ENCODE measurements around the gene FBXW10B. TPM values are rescaled to one million over a fixed set of nuclear protein-coding genes. Genes with fewer than 3 reads are reported as not detected.
"Not testable (repeated sequence)": the region's sequence is repeated elsewhere in the genome, so short reads cannot be mapped to it uniquely, and the experiment has no call there.

FBXW10B gene
- total RNA-seq, 2 experiments from 2014 or later = 0.36 to 0.51 TPM

DNA sequence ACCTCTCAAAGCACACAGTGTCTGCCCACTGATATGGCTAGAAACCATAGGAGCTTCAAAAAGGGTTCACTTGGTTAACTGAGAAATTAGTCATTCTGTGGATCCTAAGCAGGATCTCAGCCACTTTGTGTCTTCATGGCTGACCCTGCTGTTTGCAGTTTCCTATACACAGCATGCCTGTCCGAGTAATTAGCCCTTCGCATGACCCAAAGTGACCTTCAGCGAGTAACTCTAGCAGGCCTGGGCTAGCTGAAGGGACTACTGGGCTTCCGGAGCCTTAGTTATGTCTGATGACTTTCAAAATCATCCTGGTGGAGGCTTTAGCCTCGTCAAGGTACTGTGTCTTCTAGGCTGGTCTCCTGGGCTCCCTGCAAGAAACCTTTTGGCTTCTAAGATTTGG lies 28.9 kb upstream of the FBXW10B start:
- POLR2A ChIA-PET = interaction anchor here (0.6 kb wide), 1 partner anchor 252 kb away, joined by 3 read pairs; no protein-coding TSS in a partner anchor
- TF ChIP-seq, protein P1, sequence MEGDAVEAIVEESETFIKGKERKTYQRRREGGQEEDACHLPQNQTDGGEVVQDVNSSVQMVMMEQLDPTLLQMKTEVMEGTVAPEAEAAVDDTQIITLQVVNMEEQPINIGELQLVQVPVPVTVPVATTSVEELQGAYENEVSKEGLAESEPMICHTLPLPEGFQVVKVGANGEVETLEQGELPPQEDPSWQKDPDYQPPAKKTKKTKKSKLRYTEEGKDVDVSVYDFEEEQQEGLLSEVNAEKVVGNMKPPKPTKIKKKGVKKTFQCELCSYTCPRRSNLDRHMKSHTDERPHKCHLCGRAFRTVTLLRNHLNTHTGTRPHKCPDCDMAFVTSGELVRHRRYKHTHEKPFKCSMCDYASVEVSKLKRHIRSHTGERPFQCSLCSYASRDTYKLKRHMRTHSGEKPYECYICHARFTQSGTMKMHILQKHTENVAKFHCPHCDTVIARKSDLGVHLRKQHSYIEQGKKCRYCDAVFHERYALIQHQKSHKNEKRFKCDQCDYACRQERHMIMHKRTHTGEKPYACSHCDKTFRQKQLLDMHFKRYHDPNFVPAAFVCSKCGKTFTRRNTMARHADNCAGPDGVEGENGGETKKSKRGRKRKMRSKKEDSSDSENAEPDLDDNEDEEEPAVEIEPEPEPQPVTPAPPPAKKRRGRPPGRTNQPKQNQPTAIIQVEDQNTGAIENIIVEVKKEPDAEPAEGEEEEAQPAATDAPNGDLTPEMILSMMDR (IDR thresholded peaks at IDR 0.05) = no peak
- Mint-ChIP-seq H3K27me3 (no peaks in the 10 kb centered on the region), H3K4me3 (no peak overlapping the region), H3K27ac (no peak overlapping the region), H3K9me3 (no peaks in the 10 kb centered on the region), H3K4me1 (ENCODE audit: low read depth) (peaks cover 11% of the 10 kb centered on the region), H3K36me3 (ENCODE audit: low read depth) (peaks cover 1% of the 10 kb centered on the region)
- DNase-seq (no peak), ATAC-seq (no peak)
- intact Hi-C loops (cut with micrococcal nuclease) = no loop called here
- CTCF ChIA-PET = no interaction called here

DNA sequence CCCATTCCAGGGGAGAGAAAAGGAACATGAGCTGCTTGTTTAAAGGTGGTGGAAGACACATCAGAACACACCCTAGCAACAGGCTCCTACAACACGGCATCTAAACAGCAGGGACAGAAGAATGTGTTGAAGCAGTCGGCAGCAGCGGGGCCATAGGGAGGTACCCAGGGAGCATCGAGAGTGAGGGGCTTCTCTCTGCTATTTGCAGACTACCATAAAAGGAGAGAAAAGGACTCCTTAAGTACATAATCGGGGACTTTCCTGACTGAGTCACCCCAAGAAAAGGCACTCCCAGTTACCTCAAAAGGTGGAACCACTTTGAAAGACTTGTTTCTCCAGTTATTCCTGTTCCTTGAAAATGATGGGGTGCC lies 26.4 kb upstream of the FBXW10B start:
- H3K4me1 Mint-ChIP-seq (ENCODE audit: low read depth); H3K27ac Mint-ChIP-seq; DNase-seq; H3K4me3 Mint-ChIP-seq; H3K27me3 Mint-ChIP-seq; intact Hi-C loops (cut with micrococcal nuclease); ATAC-seq; H3K36me3 Mint-ChIP-seq (ENCODE audit: low read depth); H3K9me3 Mint-ChIP-seq: not testable (repeated sequence)
- ChIA-PET CTCF (interaction anchor here (0.6 kb wide), 1 partner anchor 656 kb away, joined by 3 read pairs; no protein-coding TSS in a partner anchor), POLR2A (interaction anchor here (0.6 kb wide), 1 partner anchor 448 kb away, joined by 3 read pairs; no protein-coding TSS in a partner anchor)

DNA sequence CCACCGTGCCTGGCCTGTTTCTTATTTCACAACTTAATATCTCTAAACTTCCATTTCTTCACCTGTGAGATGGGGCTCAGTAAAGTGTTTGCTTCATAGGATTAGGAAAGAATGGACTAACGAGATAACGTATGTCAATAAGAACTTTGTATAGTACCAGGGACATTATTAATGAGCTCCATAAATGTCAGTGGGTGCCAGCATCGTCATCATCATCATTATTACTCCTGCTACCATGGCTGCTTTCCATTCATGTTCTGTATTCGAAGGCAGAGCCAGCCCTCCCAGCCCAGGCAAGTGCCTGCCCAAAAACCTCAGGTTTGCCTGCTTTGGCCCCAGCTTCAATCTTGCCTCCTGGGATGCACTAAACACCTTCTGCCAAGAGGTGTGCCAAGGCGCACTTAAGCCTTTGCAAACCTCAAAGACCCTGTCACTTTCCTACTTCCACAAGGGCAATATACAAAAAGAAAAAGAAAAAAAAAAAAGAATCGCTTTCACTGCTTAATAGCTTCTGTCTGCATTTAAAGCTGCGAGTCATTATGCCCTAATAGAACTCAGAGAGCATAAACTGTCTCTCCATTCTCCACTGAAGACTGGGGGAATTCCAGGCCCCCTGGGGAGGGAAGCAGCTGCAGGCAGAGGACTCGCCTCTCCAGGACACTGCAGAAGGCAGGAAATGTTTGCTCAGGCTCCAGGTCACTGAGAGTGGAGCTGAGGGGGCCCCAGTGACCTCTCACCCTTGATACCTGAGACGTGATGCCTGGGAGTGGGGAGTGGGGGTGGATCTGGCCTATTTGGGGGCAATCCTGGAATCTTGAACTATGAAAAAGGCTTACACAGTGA lies 25.8 kb upstream of the FBXW10B start:
- H3K36me3 Mint-ChIP-seq (ENCODE audit: low read depth); H3K4me3 Mint-ChIP-seq; H3K27me3 Mint-ChIP-seq; H3K4me1 Mint-ChIP-seq (ENCODE audit: low read depth); intact Hi-C loops (cut with micrococcal nuclease); H3K9me3 Mint-ChIP-seq; ATAC-seq; DNase-seq; H3K27ac Mint-ChIP-seq: not testable (repeated sequence)
- CTCF ChIA-PET = interaction anchor here (0.6 kb wide), 1 partner anchor 656 kb away, joined by 3 read pairs; no protein-coding TSS in a partner anchor
- POLR2A ChIA-PET = interaction anchor here (0.6 kb wide), 1 partner anchor 448 kb away, joined by 3 read pairs; no protein-coding TSS in a partner anchor

DNA sequence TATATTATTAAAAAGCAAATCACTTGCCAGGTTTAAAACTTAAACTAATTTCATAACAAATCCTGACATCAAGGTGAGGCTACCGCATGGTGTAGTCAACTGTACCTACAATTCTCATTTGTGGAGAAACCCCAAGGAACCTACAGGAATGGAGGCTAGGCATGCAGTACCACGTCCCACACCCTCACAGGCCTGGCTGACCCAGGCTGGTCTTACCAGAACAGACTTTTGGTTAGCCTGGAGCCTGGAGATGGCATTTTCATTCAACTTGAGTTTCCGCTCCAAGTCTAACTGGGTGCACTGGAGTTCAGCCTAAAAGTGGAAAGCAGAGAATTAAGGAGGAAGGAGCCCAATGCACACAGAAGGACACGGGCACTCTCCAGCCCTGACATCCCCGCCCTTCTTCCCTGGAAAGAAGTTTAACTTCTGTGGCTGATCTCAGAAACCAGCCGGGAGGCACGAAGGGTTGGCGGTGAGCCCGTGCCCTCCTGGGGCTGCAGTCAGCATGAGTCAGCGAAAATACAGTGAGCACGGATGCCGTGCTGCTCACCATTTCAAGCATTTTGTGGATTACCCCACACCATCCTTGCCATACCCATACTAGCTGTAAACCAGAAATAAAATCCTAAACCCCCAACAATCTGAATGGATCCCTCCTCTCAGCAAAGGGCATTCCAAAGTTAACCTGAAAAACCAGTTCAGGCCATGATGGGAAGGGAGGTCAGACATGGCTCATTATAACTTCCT lies 23.2 kb upstream of the FBXW10B start:
- ATAC-seq; POLR2A ChIA-PET; intact Hi-C loops (cut with micrococcal nuclease); H3K27ac Mint-ChIP-seq; H3K4me3 Mint-ChIP-seq; CTCF ChIA-PET; DNase-seq; H3K4me1 Mint-ChIP-seq (ENCODE audit: low read depth); H3K36me3 Mint-ChIP-seq (ENCODE audit: low read depth); H3K27me3 Mint-ChIP-seq; H3K9me3 Mint-ChIP-seq: not testable (repeated sequence)

DNA sequence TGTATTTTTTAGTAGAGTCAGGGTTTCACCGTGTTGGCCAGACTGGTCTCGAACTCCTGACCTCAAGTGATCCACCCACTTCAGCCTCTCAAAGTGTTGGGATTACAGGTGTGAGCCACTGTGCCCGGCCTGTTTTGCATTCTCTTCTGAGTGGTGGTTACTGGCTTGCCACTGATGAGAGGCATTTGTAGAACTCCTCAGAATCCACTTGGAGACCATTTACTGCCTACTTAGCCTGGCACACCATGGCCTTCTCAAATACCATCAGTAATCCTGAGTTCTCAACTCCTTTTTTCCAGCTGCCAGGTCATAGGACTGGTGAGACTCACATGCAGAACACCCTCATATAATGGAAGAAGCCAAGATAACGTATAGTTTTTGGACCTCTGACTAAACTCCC lies 22.5 kb upstream of the FBXW10B start:
- intact Hi-C loops (cut with micrococcal nuclease); DNase-seq; H3K4me3 Mint-ChIP-seq; H3K36me3 Mint-ChIP-seq (ENCODE audit: low read depth); CTCF ChIA-PET; H3K9me3 Mint-ChIP-seq; H3K27ac Mint-ChIP-seq; H3K4me1 Mint-ChIP-seq (ENCODE audit: low read depth); H3K27me3 Mint-ChIP-seq; ATAC-seq; POLR2A ChIA-PET: not testable (repeated sequence)

DNA sequence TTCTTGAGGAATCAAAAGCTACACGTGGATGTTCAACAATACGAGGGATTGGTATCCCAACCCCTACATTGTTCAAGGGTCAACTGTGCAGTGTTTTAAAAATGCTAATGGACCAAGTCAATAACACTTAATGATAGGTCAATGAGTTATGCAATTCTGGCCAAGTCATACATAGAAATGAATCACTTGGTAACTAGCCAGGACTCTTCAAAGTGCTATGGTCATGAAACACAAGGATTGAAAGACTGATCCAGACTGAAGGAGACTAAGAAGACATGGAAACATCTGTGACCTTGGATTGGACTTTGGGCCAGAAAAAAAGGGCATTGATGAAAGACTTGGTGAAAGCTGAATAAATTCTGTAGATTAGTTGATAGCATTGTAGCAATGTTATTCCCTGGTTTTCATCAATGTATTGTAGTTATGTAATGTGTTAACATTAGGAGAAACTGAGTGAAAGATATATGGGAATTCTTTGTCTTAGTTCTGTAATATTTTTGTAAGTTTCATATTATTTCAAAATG lies 11.5 kb upstream of the FBXW10B start:
- H3K27me3 Mint-ChIP-seq; CTCF ChIA-PET; H3K27ac Mint-ChIP-seq; ATAC-seq; H3K9me3 Mint-ChIP-seq; H3K36me3 Mint-ChIP-seq (ENCODE audit: low read depth); H3K4me1 Mint-ChIP-seq (ENCODE audit: low read depth); H3K4me3 Mint-ChIP-seq; intact Hi-C loops (cut with micrococcal nuclease); DNase-seq; POLR2A ChIA-PET: not testable (repeated sequence)

DNA sequence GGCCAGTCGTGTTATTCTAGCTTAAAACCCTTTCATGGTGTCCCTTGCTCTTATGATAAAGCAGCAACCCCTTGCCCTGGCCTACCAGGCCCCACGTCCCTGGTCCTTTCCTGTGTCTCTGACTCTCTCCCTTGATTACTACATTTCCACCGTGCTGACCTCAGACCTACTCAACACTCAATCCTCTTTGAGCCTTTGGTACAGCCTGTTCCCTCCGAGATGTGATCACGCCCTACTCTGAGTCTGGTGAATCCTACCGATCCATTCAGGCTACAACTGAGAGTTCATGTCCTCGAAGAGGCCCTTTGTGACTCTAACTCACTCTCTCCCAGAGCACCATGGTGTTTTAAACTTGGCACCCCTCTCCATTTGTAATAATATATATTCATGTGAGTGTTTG lies 10.5 kb upstream of the FBXW10B start:
- H3K27ac Mint-ChIP-seq; intact Hi-C loops (cut with micrococcal nuclease); H3K4me3 Mint-ChIP-seq; DNase-seq; POLR2A ChIA-PET; H3K36me3 Mint-ChIP-seq (ENCODE audit: low read depth); H3K27me3 Mint-ChIP-seq; H3K4me1 Mint-ChIP-seq (ENCODE audit: low read depth); CTCF ChIA-PET; H3K9me3 Mint-ChIP-seq; ATAC-seq: not testable (repeated sequence)

DNA sequence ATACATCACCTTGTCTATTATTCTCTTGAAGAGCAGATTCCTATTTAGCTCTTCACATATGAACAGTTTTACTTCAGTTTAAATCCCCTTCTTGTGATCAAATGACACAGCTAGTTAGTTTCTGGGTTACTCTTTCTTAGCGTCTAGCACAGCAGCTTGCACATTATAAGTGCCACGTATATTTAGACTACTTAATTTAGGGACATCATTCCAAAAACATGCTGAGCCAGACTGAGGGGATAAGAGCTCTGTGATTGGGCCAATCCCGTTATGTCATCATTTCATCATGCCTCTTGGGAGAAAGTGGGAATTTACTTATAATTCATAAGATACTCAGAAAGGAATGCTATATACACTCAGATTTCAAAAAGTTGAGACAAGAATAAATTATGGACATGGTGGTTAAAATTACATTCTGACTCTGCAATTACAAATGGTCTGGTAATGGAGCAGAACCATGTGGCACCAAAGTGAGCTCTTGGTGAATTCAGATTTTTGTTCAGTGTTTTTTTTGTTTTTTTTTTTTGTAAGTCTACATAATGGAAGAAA lies 4.2 kb upstream of the FBXW10B start:
- DNase-seq; CTCF ChIA-PET; H3K4me3 Mint-ChIP-seq; H3K27me3 Mint-ChIP-seq; intact Hi-C loops (cut with micrococcal nuclease); ATAC-seq; H3K36me3 Mint-ChIP-seq (ENCODE audit: low read depth); POLR2A ChIA-PET; H3K27ac Mint-ChIP-seq; H3K9me3 Mint-ChIP-seq; H3K4me1 Mint-ChIP-seq (ENCODE audit: low read depth): not testable (repeated sequence)

DNA sequence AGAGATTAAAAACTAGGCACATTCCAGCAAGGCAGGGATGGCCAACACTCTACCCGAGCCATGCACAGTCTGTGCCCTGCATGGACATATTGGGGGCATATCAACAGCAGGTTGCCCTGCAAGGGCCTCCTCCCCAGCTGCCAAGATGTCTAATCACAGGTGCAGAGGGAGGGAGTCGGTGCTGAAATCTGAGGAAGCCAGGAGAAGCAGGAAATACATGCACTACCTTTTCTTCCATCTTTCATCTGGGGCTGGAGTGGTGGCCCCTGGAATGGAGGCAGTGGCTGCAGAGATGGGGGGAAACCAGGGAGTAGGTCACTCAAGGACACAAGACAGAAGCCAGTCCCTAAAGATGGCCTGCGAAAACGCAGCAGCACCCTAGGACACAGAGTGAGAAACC lies 3.8 kb upstream of the FBXW10B start:
- POLR2A ChIA-PET; CTCF ChIA-PET; H3K27ac Mint-ChIP-seq; DNase-seq; H3K36me3 Mint-ChIP-seq (ENCODE audit: low read depth); H3K4me1 Mint-ChIP-seq (ENCODE audit: low read depth); H3K27me3 Mint-ChIP-seq; ATAC-seq; H3K4me3 Mint-ChIP-seq; intact Hi-C loops (cut with micrococcal nuclease); H3K9me3 Mint-ChIP-seq: not testable (repeated sequence)

DNA sequence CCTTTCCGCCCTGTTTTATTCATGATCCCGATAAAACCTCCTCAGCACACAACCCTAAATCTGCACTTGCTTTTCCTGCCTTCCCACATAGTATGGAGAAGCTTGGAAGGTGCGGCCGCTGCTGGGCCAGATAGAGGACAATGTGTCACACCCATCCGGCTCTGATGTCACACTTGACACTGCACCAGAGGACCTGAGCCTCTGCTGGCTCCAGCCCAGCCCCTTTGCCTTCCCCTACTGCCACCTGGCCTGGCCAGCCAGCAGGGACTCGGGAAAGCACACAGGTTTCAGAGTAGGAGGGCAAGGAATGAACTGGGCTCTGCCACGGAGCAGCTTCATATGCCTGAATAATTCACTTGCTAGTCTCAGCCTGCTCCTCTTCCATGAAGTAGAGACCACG lies 2.6 kb upstream of the FBXW10B start:
- POLR2A ChIA-PET; H3K4me1 Mint-ChIP-seq (ENCODE audit: low read depth); H3K27ac Mint-ChIP-seq; H3K27me3 Mint-ChIP-seq; CTCF ChIA-PET; DNase-seq; ATAC-seq; intact Hi-C loops (cut with micrococcal nuclease); H3K36me3 Mint-ChIP-seq (ENCODE audit: low read depth); H3K4me3 Mint-ChIP-seq; H3K9me3 Mint-ChIP-seq: not testable (repeated sequence)
